B cell (primary cell): ENCODE data around the gene METTL21C. TPM values are rescaled to one million over a fixed set of nuclear protein-coding genes. Genes with fewer than 3 reads are reported as not detected.

Source experiments
- ATAC-seq: fragments of 200-7000 bp; cut with Tn5 transposase; one replicate; pipeline ENCODE4 v1.10.0; 2021; ENCODE audit warnings: low read depth, mild to moderate bottlenecking, moderate number of reproducible peaks, moderate library complexity
- CTCF ChIA-PET: fragments of 350-600 bp; sonication (Branson Sonifier 250); formaldehyde crosslinking; loops from one replicate; lab custom pipeline; 2021; ENCODE audit warnings: antibody characterized with exemption, inconsistent platforms; lab: Charles Lee
- POLR2A ChIA-PET: fragments of 350-600 bp; sonication (Branson Sonifier 250); formaldehyde crosslinking; loops from one replicate; lab custom pipeline; 2021; ENCODE audit warnings: antibody characterized with exemption; lab: Charles Lee
- DNase-seq: peaks from one replicate; pipeline ENCODE4 v3.0.0; 2013
- H2AFZ ChIP-seq: 2 replicates; pipeline ENCODE4 v1.6.1; 2012; ENCODE audit warnings: mild to moderate bottlenecking, low read depth, low read length; ENCODE audit not compliant: insufficient read depth, poor library complexity, severe bottlenecking
- H3K27ac ChIP-seq, 2 donors: 1 replicate in 1 of 2; 2 replicates in 1 of 2; pipeline ENCODE4 v1.5.1; 2012 to 2013; ENCODE audit warnings: low read length in 2 of 2, mild to moderate bottlenecking in 2 of 2, moderate library complexity in 1 of 2
- H3K27me3 ChIP-seq, 4 experiments: fragments of 200-600 bp in 1 of 4; sonication (generic) in 1 of 4; replicated peaks in 1 of 4; 1 replicate in 2 of 4; 2 replicates in 2 of 4; pipeline versions ENCODE4 v1.6.1 to v1.7.0; 2013 to 2016; ENCODE audit warnings: low read length in 3 of 4, mild to moderate bottlenecking in 2 of 4, mixed read lengths in 1 of 4, moderate library complexity in 1 of 4; ENCODE audit not compliant: insufficient read depth in 4 of 4, control insufficient read depth in 3 of 4; ENCODE audit errors: control extremely low read depth in 1 of 4
- H3K36me3 ChIP-seq, 2 experiments: replicated peaks in 1 of 2; 1 replicate in 1 of 2; 2 replicates in 1 of 2; pipeline versions ENCODE4 v1.6.1 to v1.7.1; 2013; ENCODE audit warnings: low read length in 1 of 2; ENCODE audit not compliant: insufficient read depth in 2 of 2, control insufficient read depth in 1 of 2; ENCODE audit errors: control extremely low read depth in 1 of 2, extremely low read depth in 1 of 2
- H3K4me1 ChIP-seq, 2 donors: fragments of 200-600 bp in 1 of 2; sonication (generic) in 1 of 2; 1 replicate in 1 of 2; 2 replicates in 1 of 2; pipeline versions ENCODE4 v1.5.1 to v1.6.1; 2013 to 2017; ENCODE audit warnings: low read length in 2 of 2; ENCODE audit not compliant: control insufficient read depth in 2 of 2, insufficient read depth in 2 of 2
- H3K4me2 ChIP-seq: replicated peaks from 2 replicates; pipeline ENCODE3; 2012; ENCODE audit warnings: mild to moderate bottlenecking, low read depth, low read length; ENCODE audit not compliant: poor library complexity, severe bottlenecking
- H3K4me3 ChIP-seq, 5 experiments: fragments of 200-600 bp in 1 of 5; sonication (generic) in 1 of 5; 1 replicate in 3 of 5; 2 replicates in 2 of 5; pipeline versions ENCODE4 v1.5.1 to v1.7.0; 2011 to 2016; ENCODE audit warnings: low read length in 4 of 5, mild to moderate bottlenecking in 4 of 5, low read depth in 2 of 5, control low read depth in 1 of 5, moderate library complexity in 1 of 5; ENCODE audit not compliant: insufficient read depth in 1 of 5; ENCODE audit errors: control extremely low read depth in 1 of 5, extremely low read depth in 1 of 5
- H3K79me2 ChIP-seq: fragments of 200-600 bp; sonication (generic); one replicate; pipeline ENCODE4 v1.6.0; 2016; ENCODE audit warnings: low read length; ENCODE audit not compliant: control insufficient read depth, insufficient read depth
- H3K9ac ChIP-seq: fragments of 200-600 bp; sonication (generic); 2 replicates; pipeline ENCODE4 v1.6.1; 2017; ENCODE audit warnings: mild to moderate bottlenecking, low read length, moderate library complexity
- H3K9me3 ChIP-seq, 3 donors: one replicate each; pipeline versions ENCODE4 v1.6.1 to v1.7.1; 2013; ENCODE audit warnings: low read length in 2 of 3; ENCODE audit not compliant: control insufficient read depth in 2 of 3, insufficient read depth in 1 of 3; ENCODE audit errors: control extremely low read depth in 1 of 3
- H4K20me1 ChIP-seq: 2 replicates; pipeline ENCODE4 v1.6.0; 2012; ENCODE audit warnings: mild to moderate bottlenecking, low read length; ENCODE audit not compliant: insufficient read depth, control insufficient read depth, poor library complexity, severe bottlenecking
- H3K27ac Mint-ChIP-seq: one replicate; pipeline ENCODE4 v1.8.0; 2021; ENCODE audit warnings: mixed read lengths
- H3K27me3 Mint-ChIP-seq: one replicate; pipeline ENCODE4 v1.8.0; 2021; ENCODE audit warnings: mixed read lengths
- H3K4me1 Mint-ChIP-seq: one replicate; pipeline ENCODE4 v1.8.0; 2021; ENCODE audit warnings: mixed read lengths
- H3K4me3 Mint-ChIP-seq: one replicate; pipeline ENCODE4 v1.8.0; 2021; ENCODE audit warnings: mixed read lengths
- H3K9me3 Mint-ChIP-seq: one replicate; pipeline ENCODE4 v1.8.0; 2022; ENCODE audit warnings: mixed read lengths; ENCODE audit not compliant: insufficient read depth
- EZH2 ChIP-seq: IDR thresholded peaks from 2 replicates; pipeline ENCODE4 v1.6.1; 2012; ENCODE audit warnings: borderline replicate concordance, low read depth, mild to moderate bottlenecking, moderate library complexity, low read length; ENCODE audit not compliant: insufficient read depth, poor library complexity, severe bottlenecking
- WGBS: methylation state at CpG from one replicate; pipeline ENCODE4 v1.1.5; 2013; ENCODE audit warnings: missing lambda C conversion rate; ENCODE audit not compliant: insufficient coverage; 5-methylcytosine and 5-hydroxymethylcytosine counted together
- intact Hi-C: fragments of 100-400 bp; cut with micrococcal nuclease; formaldehyde crosslinking; loops from one replicate; pipeline ENCODE4 v1.10.0; 2022
- polyA plus RNA-seq: library from polyadenylated mRNA; depleted of rRNA; stranded (reverse); fragments of >200 nt; gene quantifications from 2 replicates; pipeline ENCODE4 v1.2.3, GENCODE V29; 2012
- total RNA-seq, 2 donors: library from RNA; stranded (reverse); fragments of 120-200 nt in 1 of 2; gene quantifications; 1 replicate in 1 of 2; 2 replicates in 1 of 2; pipeline versions ENCODE4 v1.2.3 to v1.2.4, GENCODE V29; 2013 to 2022
- TF ChIP-seq, protein P1 (sequence below): fragments of 200-600 bp; IDR thresholded peaks from one replicate; pipeline ENCODE4 v1.8.0; 2022; ENCODE audit warnings: antibody characterized with exemption, mild to moderate bottlenecking

METTL21C gene
- total and polyA plus RNA-seq, 2 donors (not counting 1 experiment from before 2014, with no cell fraction given), result not detected

- Histone ChIP-seq H3K27me3 (no peaks in the 10 kb centered on the region), H3K9me3 (no peaks in the 10 kb centered on the region), H3K27ac (no peak overlapping the region), H3K36me3 (peaks cover 35 to 69% of the 10 kb centered on the region in 2 experiments), H3K4me3 (no peak overlapping the region), H2AFZ (no peak overlapping the region), H4K20me1 (no peaks in the 10 kb centered on the region), H3K4me1 (no peaks in the 10 kb centered on the region), H3K79me2 (no peaks in the 10 kb centered on the region), H3K4me2 (no peak overlapping the region), H3K9ac (no peak overlapping the region)
- no peaks in the 10 kb centered on the region for H3K27me3 Mint-ChIP-seq
- ChIA-PET POLR2A (no interaction called here), CTCF (interaction anchor here (0.9 kb wide), 1 partner anchor 57 kb away, joined by 3 read pairs; no protein-coding TSS in a partner anchor)
- no peak overlapping the region for H3K4me3 Mint-ChIP-seq
- no peak for DNase-seq
- no peak overlapping the region for H3K27ac Mint-ChIP-seq
- H3K9me3 Mint-ChIP-seq, result no peaks in the 10 kb centered on the region
- H3K4me1 Mint-ChIP-seq, result no peaks in the 10 kb centered on the region
- intact Hi-C loops, result no loop called here
- no peak for ATAC-seq
- 88% methylated on average over 1 of the region's 3 CpGs for WGBS
- TF ChIP-seq, protein P1, sequence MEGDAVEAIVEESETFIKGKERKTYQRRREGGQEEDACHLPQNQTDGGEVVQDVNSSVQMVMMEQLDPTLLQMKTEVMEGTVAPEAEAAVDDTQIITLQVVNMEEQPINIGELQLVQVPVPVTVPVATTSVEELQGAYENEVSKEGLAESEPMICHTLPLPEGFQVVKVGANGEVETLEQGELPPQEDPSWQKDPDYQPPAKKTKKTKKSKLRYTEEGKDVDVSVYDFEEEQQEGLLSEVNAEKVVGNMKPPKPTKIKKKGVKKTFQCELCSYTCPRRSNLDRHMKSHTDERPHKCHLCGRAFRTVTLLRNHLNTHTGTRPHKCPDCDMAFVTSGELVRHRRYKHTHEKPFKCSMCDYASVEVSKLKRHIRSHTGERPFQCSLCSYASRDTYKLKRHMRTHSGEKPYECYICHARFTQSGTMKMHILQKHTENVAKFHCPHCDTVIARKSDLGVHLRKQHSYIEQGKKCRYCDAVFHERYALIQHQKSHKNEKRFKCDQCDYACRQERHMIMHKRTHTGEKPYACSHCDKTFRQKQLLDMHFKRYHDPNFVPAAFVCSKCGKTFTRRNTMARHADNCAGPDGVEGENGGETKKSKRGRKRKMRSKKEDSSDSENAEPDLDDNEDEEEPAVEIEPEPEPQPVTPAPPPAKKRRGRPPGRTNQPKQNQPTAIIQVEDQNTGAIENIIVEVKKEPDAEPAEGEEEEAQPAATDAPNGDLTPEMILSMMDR, result no peak
- TF ChIP-seq EZH2, result no peak
Measured at GRCh38 chr13:102638741-102639140, 56.1 kb downstream of the METTL21C start.

Other genes with a start within 250 kb of the METTL21C start
- gene TPP2, start 98.1 kb downstream of the METTL21C start, total RNA-seq, result 51.1 and 56.6 TPM in 2 replicates
- 22.1 and 34.2 TPM in 2 replicates for gene TPP2, start 98.1 kb downstream of the METTL21C start, polyA plus RNA-seq
- gene TEX30, start 78.7 kb upstream of the METTL21C start, total RNA-seq, result 5.3 and 5.9 TPM in 2 replicates
- gene TEX30, start 78.7 kb upstream of the METTL21C start, polyA plus RNA-seq, result 4.3 and 6.7 TPM in 2 replicates
- gene POGLUT2, start 103.9 kb upstream of the METTL21C start, total RNA-seq, result not detected in 2 replicates
- 0.12 TPM in 2 replicates for gene POGLUT2, start 103.9 kb upstream of the METTL21C start, polyA plus RNA-seq
- 3.6 and 5.4 TPM in 2 replicates for gene BIVM, start 104.1 kb upstream of the METTL21C start, total RNA-seq
- gene BIVM, start 104.1 kb upstream of the METTL21C start, polyA plus RNA-seq, result 1.0 and 1.8 TPM in 2 replicates
- gene ERCC5, start 151.0 kb upstream of the METTL21C start, total RNA-seq, result 88.3 and 100 TPM in 2 replicates
- gene ERCC5, start 151.0 kb upstream of the METTL21C start, polyA plus RNA-seq, result 34.7 and 48.5 TPM in 2 replicates